Keratinocyte (primary cell): Measurements from ENCODE around the gene USP53. TPM values are rescaled to one million over a fixed set of nuclear protein-coding genes. Genes with fewer than 3 reads are reported as not detected.

Source experiments
- DNase-seq: peaks from one replicate; pipeline ENCODE4 v3.0.0-alpha.2; 2011; ENCODE audit warnings: low read depth, missing footprints, low spot score
- FAIRE-seq: peaks from 2 replicates; lab custom pipeline; 2011; peaks lifted over from hg19 to GRCh38; lab: Jason Lieb, UNC
- H2AFZ ChIP-seq: 2 replicates; pipeline ENCODE4 v1.6.0; 2012; ENCODE audit warnings: low read length, control low read depth, inconsistent platforms; ENCODE audit not compliant: control insufficient read depth
- H3K27ac ChIP-seq: 2 replicates; pipeline ENCODE4 v1.5.1; 2011; ENCODE audit warnings: low read length; ENCODE audit not compliant: control insufficient read depth, insufficient read depth
- H3K27me3 ChIP-seq: 3 replicates; pipeline ENCODE4 v1.6.0; 2011; ENCODE audit warnings: low read length; ENCODE audit not compliant: control insufficient read depth, insufficient read depth; ENCODE audit errors: extremely low read depth
- H3K36me3 ChIP-seq, 2 experiments: 2 replicates in 1 of 2; 3 replicates in 1 of 2; pipeline ENCODE4 v1.5.1; 2011; ENCODE audit warnings: low read length in 2 of 2, mild to moderate bottlenecking in 1 of 2; ENCODE audit not compliant: control insufficient read depth in 2 of 2, insufficient read depth in 2 of 2; ENCODE audit errors: extremely low read depth in 1 of 2
- H3K4me1 ChIP-seq: 3 replicates; pipeline ENCODE4 v1.5.1; 2011; ENCODE audit warnings: low read length; ENCODE audit not compliant: control insufficient read depth, insufficient read depth; ENCODE audit errors: extremely low read depth
- H3K4me2 ChIP-seq: 3 replicates; pipeline ENCODE4 v1.6.0; 2011; ENCODE audit warnings: low read depth, low read length; ENCODE audit not compliant: control insufficient read depth, insufficient read depth; ENCODE audit errors: extremely low read depth
- H3K4me3 ChIP-seq, 3 experiments: fragments of 200-600 bp in 1 of 3; sonication (generic) in 1 of 3; 2 replicates in 2 of 3; 3 replicates in 1 of 3; pipeline ENCODE4 v1.5.1; 2011 to 2016; ENCODE audit warnings: low read length in 3 of 3, mild to moderate bottlenecking in 3 of 3, control low read depth in 2 of 3, inconsistent platforms in 1 of 3, low read depth in 1 of 3, mixed read lengths in 1 of 3, mixed run types in 1 of 3, moderate library complexity in 1 of 3; ENCODE audit not compliant: control insufficient read depth in 2 of 3, insufficient read depth in 2 of 3; ENCODE audit errors: extremely low read depth in 1 of 3
- H3K79me2 ChIP-seq: 2 replicates; pipeline ENCODE4 v1.6.0; 2012; ENCODE audit warnings: low read length; ENCODE audit not compliant: control insufficient read depth, insufficient read depth
- H3K9ac ChIP-seq: 3 replicates; pipeline ENCODE4 v1.6.0; 2011; ENCODE audit warnings: low read length; ENCODE audit not compliant: control insufficient read depth, insufficient read depth; ENCODE audit errors: extremely low read depth
- H3K9me1 ChIP-seq: 3 replicates; pipeline ENCODE4 v1.6.0; 2011; ENCODE audit warnings: low read length; ENCODE audit not compliant: control insufficient read depth, insufficient read depth; ENCODE audit errors: extremely low read depth
- H3K9me3 ChIP-seq: 2 replicates; pipeline ENCODE4 v1.5.1; 2012; ENCODE audit warnings: low read depth, low read length; ENCODE audit not compliant: control insufficient read depth
- H4K20me1 ChIP-seq: 3 replicates; pipeline ENCODE4 v1.6.0; 2011; ENCODE audit warnings: low read length; ENCODE audit not compliant: control insufficient read depth, insufficient read depth; ENCODE audit errors: extremely low read depth
- CTCF ChIP-seq, 3 experiments: IDR thresholded peaks in 1 of 3; conservative IDR thresholded peaks in 1 of 3; optimal IDR thresholded peaks in 1 of 3; 2 replicates in 2 of 3; 3 replicates in 1 of 3; pipeline versions ENCODE3 to v1.5.1; 2011; ENCODE audit warnings: low read length in 3 of 3, mild to moderate bottlenecking in 3 of 3, moderate library complexity in 2 of 3, control low read depth in 1 of 3, inconsistent platforms in 1 of 3; ENCODE audit not compliant: insufficient read depth in 2 of 3; ENCODE audit errors: extremely low read depth in 1 of 3
- EZH2 ChIP-seq: IDR thresholded peaks from one replicate; pipeline ENCODE4 v1.6.1; 2012; ENCODE audit warnings: inconsistent platforms, mild to moderate bottlenecking, low read length, moderate library complexity
- dilution Hi-C: fragments of 300-500 bp; cut with MboI; formaldehyde crosslinking; loops from one replicate; pipeline ENCODE4 v1.7.0; 2020; ENCODE audit warnings: low sequenced_read_pairs; ENCODE audit not compliant: extremely low pct_ligation_motif_present
- polyA plus RNA-seq, 5 experiments: library from polyadenylated mRNA; depleted of rRNA in 3 of 5; stranded (reverse) in 3 of 5; stranded (forward) in 1 of 5; unstranded in 1 of 5; fragments of >200 nt; gene quantifications; 1 replicate in 1 of 5; 2 replicates in 3 of 5; 3 replicates in 1 of 5; pipeline versions ENCODE4 v1.2.1 to v1.2.3, GENCODE V29; 2011 to 2012; ENCODE audit warnings: missing spikeins in 2 of 5, low read depth in 1 of 5, low replicate concordance in 1 of 5

USP53 gene
- polyA plus RNA-seq, 1 donor (not counting 4 experiments of a cell fraction or from before 2014, with no cell fraction given): 29.0 TPM

- Histone ChIP-seq H3K4me1 (peaks cover 36% of the 10 kb centered on the region), H2AFZ (peak overlapping the region; percentile 22), H3K9me3 (no peaks in the 10 kb centered on the region), H3K36me3 (no peaks in the 10 kb centered on the region), H3K4me2 (peak overlapping the region; percentile 81), H3K79me2 (peaks cover 18% of the 10 kb centered on the region), H3K9ac (peak overlapping the region; percentile 65), H3K27ac (peak overlapping the region; percentile 99), H3K9me1 (no peaks in the 10 kb centered on the region), H4K20me1 (no peaks in the 10 kb centered on the region), H3K4me3 (peak overlapping the region in 2 of 3 experiments; percentile 2 to 26), H3K27me3 (no peaks in the 10 kb centered on the region)
- DNase-seq (peak; percentile 69), FAIRE-seq (peak; percentile 98)
- dilution Hi-C loops: no loop called here
- TF ChIP-seq CTCF (optimal IDR thresholded peaks at IDR 0.05 in 1 of 3, IDR thresholded peaks at IDR 0.05 in 1 of 3, conservative IDR thresholded peaks at IDR 0.05 in 1 of 3; ENCODE audit: extremely low read depth in 1 of 3, insufficient read depth in 2 of 3, low read length in 3 of 3) (no peak), EZH2 (no peak)
Measured at GRCh38 chr4:119209077-119209476, 3.4 kb upstream of the USP53 start.

GRCh38 chr4:119209586-119209985 is 2.9 kb upstream of the USP53 start:
- H3K27me3 ChIP-seq: no peaks in the 10 kb centered on the region
- peaks cover 36% of the 10 kb centered on the region for H3K4me1 ChIP-seq
- peaks cover 23% of the 10 kb centered on the region for H3K79me2 ChIP-seq
- H4K20me1 ChIP-seq: no peaks in the 10 kb centered on the region
- peak overlapping the region in 2 of 3 experiments; percentile 2 to 26 for H3K4me3 ChIP-seq
- peak overlapping the region; percentile 16 for H2AFZ ChIP-seq
- TF ChIP-seq EZH2: no peak
- no peak for TF ChIP-seq CTCF (optimal IDR thresholded peaks at IDR 0.05 in 1 of 3, IDR thresholded peaks at IDR 0.05 in 1 of 3, conservative IDR thresholded peaks at IDR 0.05 in 1 of 3; ENCODE audit: extremely low read depth in 1 of 3, insufficient read depth in 2 of 3, low read length in 3 of 3)
- H3K4me2 ChIP-seq: peak overlapping the region; percentile 81
- FAIRE-seq (peak; percentile 23), DNase-seq (no peak)
- no peaks in the 10 kb centered on the region for H3K9me1 ChIP-seq
- peak overlapping the region; percentile 65 for H3K9ac ChIP-seq
- no peaks in the 10 kb centered on the region for H3K36me3 ChIP-seq
- H3K9me3 ChIP-seq: no peaks in the 10 kb centered on the region
- H3K27ac ChIP-seq: peak overlapping the region; percentile 99
- dilution Hi-C loops: no loop called here
